Activated CD8-positive, alpha-beta memory T cell treated with anti-CD3 and anti-CD28 coated beads, Interleukin-2, amount 10 ng/mL, durations not matched to agents 7 days and 5 days (primary cell): ENCODE results near the gene CMBL. TPM values are rescaled to one million over a fixed set of nuclear protein-coding genes. Genes with fewer than 3 reads are reported as not detected.
"Not testable (repeated sequence)": the region's sequence is repeated elsewhere in the genome, so short reads cannot be mapped to it uniquely, and the experiment has no call there.

Experiments
- ATAC-seq: fragments of 150-1000 bp; cut with Tn5 transposase; one replicate; pipeline ENCODE4 v1.10.0; 2021; ENCODE audit warnings: moderate library complexity
- CTCF ChIA-PET: fragments of 350-600 bp; sonication (Branson Sonifier 250); formaldehyde crosslinking; loops from one replicate; lab custom pipeline; 2021; ENCODE audit warnings: antibody characterized with exemption; lab: Charles Lee
- DNase-seq: peaks from one replicate; pipeline ENCODE4 v3.0.0-alpha.2; 2020
- H3K27ac Mint-ChIP-seq: one replicate; pipeline ENCODE4 v1.8.0; 2021; ENCODE audit warnings: mild to moderate bottlenecking, mixed read lengths
- H3K27me3 Mint-ChIP-seq: one replicate; pipeline ENCODE4 v1.8.0; 2021; ENCODE audit warnings: mixed read lengths
- H3K36me3 Mint-ChIP-seq: one replicate; pipeline ENCODE4 v1.8.0; 2021; ENCODE audit warnings: mild to moderate bottlenecking, mixed read lengths
- H3K4me1 Mint-ChIP-seq: one replicate; pipeline ENCODE4 v1.8.0; 2021; ENCODE audit warnings: mixed read lengths
- H3K4me3 Mint-ChIP-seq: one replicate; pipeline ENCODE4 v1.8.0; 2021; ENCODE audit warnings: mild to moderate bottlenecking, moderate library complexity, mixed read lengths
- H3K9me3 Mint-ChIP-seq: one replicate; pipeline ENCODE4 v1.8.0; 2022; ENCODE audit warnings: low read depth, mixed read lengths
- total RNA-seq, 2 experiments: library from RNA; stranded (reverse); gene quantifications; one replicate each; pipeline ENCODE4 v1.2.3, GENCODE V29; 2021

CMBL gene
- total RNA-seq, 2 experiments from 2014 or later = 2.7 to 3.2 TPM

- H3K36me3 Mint-ChIP-seq, DNase-seq, H3K27ac Mint-ChIP-seq, H3K9me3 Mint-ChIP-seq, H3K4me3 Mint-ChIP-seq: not testable (repeated sequence)
- CTCF ChIA-PET = interaction anchor here (1.0 to 1.6 kb wide), 2 partner anchors 14 to 27 kb away, joined by 3 to 4 read pairs; no protein-coding TSS in a partner anchor
- ATAC-seq = peak; percentile 71
- peaks cover 28% of the 10 kb centered on the region for H3K27me3 Mint-ChIP-seq
- peaks cover 23% of the 10 kb centered on the region for H3K4me1 Mint-ChIP-seq
Measured at GRCh38 chr5:10310835-10311570, 3.3 kb upstream of the CMBL start.

DNA sequence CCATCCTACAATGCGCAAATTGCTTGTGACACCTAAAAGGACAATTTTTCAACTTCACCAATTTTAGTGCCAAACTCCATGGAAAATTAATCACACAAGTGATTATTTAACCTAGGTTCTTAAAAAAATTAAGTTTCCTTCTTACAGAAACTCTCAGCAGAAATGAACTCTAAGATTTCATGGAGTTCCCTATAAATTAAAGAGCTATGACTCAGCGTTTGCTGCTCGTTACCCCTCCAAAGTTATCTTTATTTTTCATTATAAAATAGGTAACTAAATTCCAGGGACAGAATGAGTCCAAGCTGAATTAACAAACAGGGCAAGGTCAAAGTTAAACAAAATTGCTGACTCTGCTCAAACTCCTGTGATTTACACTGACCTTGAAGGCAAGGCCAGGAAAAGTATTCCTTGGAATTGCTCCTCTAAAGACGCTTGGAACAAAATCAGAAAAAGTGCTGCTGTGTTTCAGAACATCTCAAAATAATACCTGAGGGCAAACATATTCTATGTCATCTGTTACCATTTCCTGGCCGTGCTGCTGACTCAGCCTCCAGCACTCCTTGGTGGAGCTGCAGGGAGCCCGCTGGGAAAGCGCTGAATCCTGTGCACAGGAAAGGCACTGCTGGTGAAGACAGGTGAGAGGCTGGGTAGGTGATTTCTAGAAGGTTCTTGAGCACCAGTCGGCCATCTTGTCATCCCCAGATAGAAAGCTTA is 2.5 kb upstream of the CMBL start:
- Mint-ChIP-seq H3K9me3 (no peaks in the 10 kb centered on the region), H3K27me3 (peaks cover 30% of the 10 kb centered on the region), H3K36me3 (peaks cover 2% of the 10 kb centered on the region), H3K4me3 (no peak overlapping the region), H3K27ac (no peak overlapping the region), H3K4me1 (peaks cover 23% of the 10 kb centered on the region)
- peak; percentile 31 for ATAC-seq
- CTCF ChIA-PET = interaction anchor here (1.0 to 1.6 kb wide), 2 partner anchors 15 to 26 kb away, joined by 3 to 4 read pairs; no protein-coding TSS in a partner anchor
- DNase-seq = no peak

DNA sequence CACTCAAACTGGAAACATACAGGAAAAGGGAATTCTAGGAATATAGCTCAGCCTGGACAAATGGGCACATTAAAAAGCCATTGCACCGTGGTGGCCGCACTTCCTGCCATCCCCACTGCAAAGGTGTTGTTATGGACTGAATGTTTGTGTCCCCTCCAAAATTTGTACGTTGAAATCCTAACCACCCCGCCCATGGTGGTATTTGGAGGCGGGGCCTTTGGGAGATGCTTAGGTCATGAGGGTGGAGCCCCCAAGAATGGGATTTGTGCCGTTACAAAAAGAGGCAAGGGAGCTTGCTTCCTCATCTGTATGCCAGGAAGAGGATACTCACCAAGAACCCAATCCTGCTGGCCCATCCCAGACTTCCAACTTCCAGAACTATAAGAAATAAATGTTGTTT is 1.1 kb upstream of the CMBL start:
- Mint-ChIP-seq H3K4me3 (no peak overlapping the region), H3K27ac (no peak overlapping the region), H3K9me3 (no peaks in the 10 kb centered on the region), H3K36me3 (peaks cover 2% of the 10 kb centered on the region), H3K27me3 (peaks cover 37% of the 10 kb centered on the region), H3K4me1 (peaks cover 23% of the 10 kb centered on the region)
- no peak for ATAC-seq
- CTCF ChIA-PET = interaction anchor here (0.8 kb wide), 1 partner anchor 24 kb away, joined by 4 read pairs; no protein-coding TSS in a partner anchor
- DNase-seq = no peak

- Mint-ChIP-seq H3K4me1 (peaks cover 23% of the 10 kb centered on the region), H3K9me3 (no peaks in the 10 kb centered on the region), H3K4me3 (peak overlapping the region; percentile 77), H3K27ac (no peak overlapping the region), H3K27me3 (peaks cover 41% of the 10 kb centered on the region), H3K36me3 (peaks cover 2% of the 10 kb centered on the region)
- CTCF ChIA-PET = interaction anchor here (1.4 kb wide), 1 partner anchor 23 kb away, joined by 4 read pairs; no protein-coding TSS in a partner anchor
- DNase-seq (no peak), ATAC-seq (no peak)
Measured at GRCh38 chr5:10306806-10307205, 896 bp downstream of the CMBL start.

DNA sequence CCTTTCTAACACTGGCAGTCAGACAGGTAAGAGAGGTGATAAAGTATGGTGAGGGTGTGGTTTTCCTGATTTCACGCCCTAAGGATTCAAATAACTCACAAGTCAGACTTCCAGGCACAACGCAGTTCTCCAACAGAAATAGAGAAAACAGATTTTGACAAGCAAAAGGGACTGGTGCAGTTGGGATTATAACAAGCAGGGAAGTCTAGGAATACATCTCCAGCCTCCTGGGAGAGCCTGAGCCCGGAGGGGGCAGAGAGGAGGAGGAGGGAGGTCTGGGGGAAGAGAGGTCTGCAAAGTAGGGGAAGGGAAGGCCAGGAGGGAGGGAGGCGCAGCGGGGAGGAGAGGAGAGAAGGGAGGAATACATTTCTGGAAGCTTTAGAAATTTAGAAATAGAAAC is 1.6 kb downstream of the CMBL start:
- Mint-ChIP-seq H3K27ac (no peak overlapping the region), H3K4me1 (peaks cover 19% of the 10 kb centered on the region), H3K9me3 (no peaks in the 10 kb centered on the region), H3K27me3 (peaks cover 41% of the 10 kb centered on the region), H3K36me3 (peaks cover 2% of the 10 kb centered on the region), H3K4me3 (no peak overlapping the region)
- ATAC-seq = no peak
- CTCF ChIA-PET = interaction anchor here (1.4 kb wide), 1 partner anchor 22 kb away, joined by 4 read pairs; no protein-coding TSS in a partner anchor
- DNase-seq = no peak

- Mint-ChIP-seq H3K4me3 (no peak overlapping the region), H3K9me3 (no peaks in the 10 kb centered on the region), H3K27ac (no peak overlapping the region), H3K27me3 (peaks cover 41% of the 10 kb centered on the region), H3K36me3 (no peaks in the 10 kb centered on the region), H3K4me1 (peaks cover 10% of the 10 kb centered on the region)
- DNase-seq (no peak), ATAC-seq (no peak)
- CTCF ChIA-PET = interaction anchor here (0.9 to 1.4 kb wide), 2 partner anchors 9 to 21 kb away, joined by 3 to 5 read pairs; no protein-coding TSS in a partner anchor
Measured at GRCh38 chr5:10304932-10305331, 2.8 kb downstream of the CMBL start.

GRCh38 chr5:10303699-10304170 is 4.0 kb downstream of the CMBL start:
- DNase-seq = no peak
- H3K27ac Mint-ChIP-seq = no peak overlapping the region
- no peak for ATAC-seq
- CTCF ChIA-PET = no interaction called here
- no peaks in the 10 kb centered on the region for H3K36me3 Mint-ChIP-seq
- peaks cover 10% of the 10 kb centered on the region for H3K4me1 Mint-ChIP-seq
- H3K4me3 Mint-ChIP-seq = no peak overlapping the region
- H3K27me3 Mint-ChIP-seq = peaks cover 39% of the 10 kb centered on the region
- no peaks in the 10 kb centered on the region for H3K9me3 Mint-ChIP-seq

DNA sequence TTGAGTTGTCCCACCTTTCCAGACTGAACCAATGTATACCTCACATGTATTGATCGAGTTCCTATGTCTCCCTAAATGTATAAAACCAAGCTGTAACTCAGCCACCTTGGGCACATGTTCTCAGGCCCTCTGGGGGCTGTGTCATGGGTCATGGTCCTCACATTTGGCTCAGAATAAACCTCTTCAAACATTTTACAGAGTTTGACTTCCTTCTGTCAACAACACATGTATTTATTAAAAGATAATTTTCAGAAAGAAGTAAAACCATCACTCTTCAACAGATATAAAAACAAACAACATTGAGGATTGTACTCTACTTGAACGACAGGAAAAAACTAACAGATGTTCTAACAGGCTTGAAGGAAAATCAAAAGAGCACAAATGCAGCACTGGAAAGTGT is 4.5 kb downstream of the CMBL start:
- ATAC-seq = no peak
- Mint-ChIP-seq H3K9me3 (no peaks in the 10 kb centered on the region), H3K27ac (no peak overlapping the region), H3K36me3 (no peaks in the 10 kb centered on the region), H3K4me1 (peaks cover 8% of the 10 kb centered on the region), H3K27me3 (peaks cover 35% of the 10 kb centered on the region), H3K4me3 (no peak overlapping the region)
- no peak for DNase-seq
- CTCF ChIA-PET = no interaction called here

DNA sequence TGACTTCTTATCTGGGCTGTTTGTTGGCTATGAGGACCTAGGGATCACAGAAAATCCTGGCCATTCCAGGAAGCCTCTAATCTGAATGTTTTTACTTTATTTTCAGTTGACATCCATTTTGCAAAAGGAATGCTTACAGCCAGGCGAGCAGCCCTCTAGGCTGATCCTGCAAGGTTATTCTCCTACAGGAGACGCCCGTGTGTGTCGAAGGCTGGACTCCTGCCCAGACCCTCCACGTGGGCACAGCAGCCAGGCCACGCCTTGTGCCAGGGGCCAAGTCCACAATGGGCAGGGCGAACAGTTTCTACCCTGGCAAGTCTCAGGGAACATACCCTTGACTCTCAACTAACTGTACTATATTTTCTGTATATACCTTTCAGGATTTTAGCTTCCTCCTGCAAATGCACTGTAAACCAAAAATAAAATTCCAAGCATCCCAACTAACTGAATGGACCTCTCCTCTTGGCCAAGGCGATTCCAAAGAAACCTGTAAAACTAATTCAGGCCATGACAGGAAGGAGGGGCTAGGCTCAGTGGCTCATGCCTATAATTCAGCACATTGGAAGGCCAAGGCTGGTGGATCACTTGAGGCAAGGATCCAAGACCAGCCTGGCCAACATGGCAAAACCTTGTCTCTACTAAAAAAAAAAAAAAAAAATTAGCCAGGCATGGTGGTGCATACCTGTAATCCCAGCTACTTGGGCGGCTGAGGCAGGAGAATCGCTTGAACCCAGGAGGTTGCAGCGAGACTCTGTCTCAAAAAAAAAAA is 5.7 kb downstream of the CMBL start:
- H3K27me3 Mint-ChIP-seq = peaks cover 29% of the 10 kb centered on the region
- CTCF ChIA-PET = no interaction called here

DNA sequence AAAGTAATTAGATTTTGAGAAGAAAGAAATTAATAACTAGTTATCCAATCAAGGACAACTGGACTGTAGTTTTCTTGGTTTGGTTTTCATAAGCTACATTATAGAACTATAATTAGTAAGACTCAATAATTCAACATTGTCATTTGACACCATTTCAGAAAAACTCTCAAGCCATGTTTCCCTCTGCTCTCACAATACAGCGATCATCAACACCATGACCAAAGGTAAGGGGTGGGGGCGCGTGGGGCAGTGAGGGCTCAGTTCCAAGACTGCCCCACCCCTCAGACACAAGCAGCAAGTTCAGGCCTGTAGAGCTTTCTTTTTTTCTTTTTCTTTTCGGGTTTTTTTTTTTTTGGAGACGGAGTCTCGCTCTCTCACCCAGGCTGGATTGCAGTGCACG is 6.4 kb downstream of the CMBL start:
- Mint-ChIP-seq H3K4me3 (no peak overlapping the region), H3K9me3 (no peaks in the 10 kb centered on the region), H3K36me3 (no peaks in the 10 kb centered on the region), H3K27ac (no peak overlapping the region), H3K27me3 (peaks cover 21% of the 10 kb centered on the region), H3K4me1 (no peaks in the 10 kb centered on the region)
- no peak for DNase-seq
- no peak for ATAC-seq
- CTCF ChIA-PET = no interaction called here

More for the DNA sequence above, 5.7 kb downstream of the CMBL start:
- Mint-ChIP-seq H3K9me3 (no peaks in the 10 kb centered on the region), H3K4me1 (peaks cover 2% of the 10 kb centered on the region), H3K4me3 (no peak overlapping the region), H3K27ac (no peak overlapping the region), H3K36me3 (no peaks in the 10 kb centered on the region)
- ATAC-seq (no peak), DNase-seq (no peak)

GRCh38 chr5:10300246-10300645 is 7.5 kb downstream of the CMBL start:
- no peaks in the 10 kb centered on the region for H3K9me3 Mint-ChIP-seq
- H3K27me3 Mint-ChIP-seq = peaks cover 15% of the 10 kb centered on the region
- DNase-seq (no peak), ATAC-seq (no peak)
- no peak overlapping the region for H3K4me3 Mint-ChIP-seq
- no peak overlapping the region for H3K27ac Mint-ChIP-seq
- H3K4me1 Mint-ChIP-seq = peaks cover 3% of the 10 kb centered on the region
- CTCF ChIA-PET = no interaction called here
- H3K36me3 Mint-ChIP-seq = no peaks in the 10 kb centered on the region

- Mint-ChIP-seq H3K4me1 (peaks cover 3% of the 10 kb centered on the region), H3K27me3 (peaks cover 9% of the 10 kb centered on the region), H3K27ac (no peak overlapping the region), H3K36me3 (no peaks in the 10 kb centered on the region), H3K4me3 (no peak overlapping the region), H3K9me3 (no peaks in the 10 kb centered on the region)
- DNase-seq (no peak), ATAC-seq (no peak)
- CTCF ChIA-PET = no interaction called here
Measured at GRCh38 chr5:10297646-10298204, 10.0 kb downstream of the CMBL start.
